Activated T-cell treated with anti-CD3 and anti-CD28 coated beads for 1 hour (primary cell): ENCODE measurements around the gene NASP.

ENCODE experiments used
- DNase-seq: peaks from one replicate; pipeline ENCODE4 v3.0.0-alpha.2; 2020; ENCODE audit warnings: low read depth

NASP gene

DNA sequence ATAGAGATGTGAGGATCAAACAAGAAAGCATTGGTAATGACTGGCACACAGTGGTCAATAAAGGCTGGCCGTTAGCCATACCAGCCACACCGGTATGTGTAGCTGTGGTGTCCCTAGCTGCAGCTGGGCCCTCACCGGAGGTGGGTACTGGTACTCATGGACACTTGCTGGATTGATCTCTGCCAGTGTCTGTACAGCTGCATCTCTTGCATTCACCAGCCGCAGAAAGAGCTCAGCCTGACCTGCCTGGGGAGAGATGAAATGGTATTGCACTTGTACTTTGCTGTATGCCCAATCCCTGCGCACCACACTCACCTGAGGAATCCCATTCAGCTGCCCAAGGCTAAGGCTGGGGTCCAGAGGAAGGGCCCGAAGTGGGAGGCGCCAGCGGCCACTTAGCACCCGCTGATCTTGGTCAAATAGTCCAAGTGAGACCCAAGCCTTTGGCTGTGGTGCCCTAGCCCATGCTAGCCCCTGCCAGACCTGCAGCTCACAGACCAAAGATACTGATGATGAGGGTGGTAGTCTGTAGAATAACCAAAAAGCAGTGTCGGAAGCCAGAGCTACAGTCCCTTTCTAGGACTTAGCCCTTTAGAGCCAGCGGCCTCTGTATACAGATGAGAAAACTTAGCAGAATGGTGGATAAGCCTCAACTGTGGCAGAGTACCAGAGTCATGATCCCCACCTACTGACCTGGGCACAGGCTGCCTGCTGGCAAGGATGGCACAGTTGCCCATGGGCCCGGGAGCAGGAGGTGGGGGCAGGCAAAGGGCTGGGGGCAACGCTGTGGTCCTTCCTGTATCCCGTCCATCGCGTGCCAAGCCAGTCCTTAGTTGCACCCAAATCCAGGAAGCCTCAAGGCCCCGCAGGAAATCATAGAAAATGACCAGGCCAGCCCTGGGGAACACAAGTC is 37.0 kb downstream of the NASP start:
- DNase-seq, result no peak

DNA sequence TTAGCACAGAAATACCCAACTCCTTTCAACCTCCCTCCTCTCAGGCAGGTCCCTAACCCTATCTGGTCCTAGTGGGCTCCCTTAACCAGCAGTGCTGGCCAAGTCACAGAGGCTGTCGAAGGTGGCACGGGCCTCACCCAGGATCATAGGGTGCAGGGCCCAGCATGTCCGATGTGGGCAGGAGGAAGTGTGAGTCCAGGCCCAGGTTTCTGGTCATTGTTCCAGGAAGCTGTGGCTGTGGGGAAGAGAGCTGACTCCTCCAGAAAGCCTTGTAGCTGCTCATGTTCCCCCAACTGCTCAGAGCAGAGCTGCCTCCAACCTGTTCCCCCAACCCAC is 37.6 kb downstream of the NASP start:
- no peak for DNase-seq

DNA sequence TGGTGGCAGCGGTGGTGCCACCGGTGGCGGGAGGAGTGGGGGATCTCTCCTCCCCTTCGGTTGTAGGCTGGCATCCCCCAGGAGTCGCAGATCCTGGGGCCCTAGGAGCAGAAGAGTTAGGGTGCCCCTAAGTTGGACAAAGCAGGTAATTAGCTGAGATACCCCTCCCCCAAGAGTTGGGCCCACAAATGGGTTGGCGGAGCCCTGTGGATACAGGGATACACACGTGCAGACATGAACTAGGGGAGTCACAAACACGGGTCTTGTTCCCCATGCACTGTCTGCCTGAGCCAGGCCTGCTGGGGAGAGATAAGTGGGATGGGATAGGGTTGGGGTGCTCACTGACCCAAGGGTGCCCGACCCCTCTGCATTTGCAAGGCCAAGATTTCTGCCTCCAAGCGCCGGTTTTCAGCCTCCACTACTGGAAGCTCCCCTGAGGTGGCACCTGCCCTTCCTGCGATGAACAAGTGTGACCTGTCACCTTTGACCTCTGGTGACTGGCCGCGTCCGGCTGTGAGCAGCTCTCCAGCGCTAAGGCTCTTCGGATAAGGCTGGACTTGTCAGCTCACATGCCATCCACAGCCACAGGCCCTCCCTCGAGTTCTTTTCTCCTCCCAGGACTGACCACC is 38.2 kb downstream of the NASP start:
- no peak for DNase-seq

DNA sequence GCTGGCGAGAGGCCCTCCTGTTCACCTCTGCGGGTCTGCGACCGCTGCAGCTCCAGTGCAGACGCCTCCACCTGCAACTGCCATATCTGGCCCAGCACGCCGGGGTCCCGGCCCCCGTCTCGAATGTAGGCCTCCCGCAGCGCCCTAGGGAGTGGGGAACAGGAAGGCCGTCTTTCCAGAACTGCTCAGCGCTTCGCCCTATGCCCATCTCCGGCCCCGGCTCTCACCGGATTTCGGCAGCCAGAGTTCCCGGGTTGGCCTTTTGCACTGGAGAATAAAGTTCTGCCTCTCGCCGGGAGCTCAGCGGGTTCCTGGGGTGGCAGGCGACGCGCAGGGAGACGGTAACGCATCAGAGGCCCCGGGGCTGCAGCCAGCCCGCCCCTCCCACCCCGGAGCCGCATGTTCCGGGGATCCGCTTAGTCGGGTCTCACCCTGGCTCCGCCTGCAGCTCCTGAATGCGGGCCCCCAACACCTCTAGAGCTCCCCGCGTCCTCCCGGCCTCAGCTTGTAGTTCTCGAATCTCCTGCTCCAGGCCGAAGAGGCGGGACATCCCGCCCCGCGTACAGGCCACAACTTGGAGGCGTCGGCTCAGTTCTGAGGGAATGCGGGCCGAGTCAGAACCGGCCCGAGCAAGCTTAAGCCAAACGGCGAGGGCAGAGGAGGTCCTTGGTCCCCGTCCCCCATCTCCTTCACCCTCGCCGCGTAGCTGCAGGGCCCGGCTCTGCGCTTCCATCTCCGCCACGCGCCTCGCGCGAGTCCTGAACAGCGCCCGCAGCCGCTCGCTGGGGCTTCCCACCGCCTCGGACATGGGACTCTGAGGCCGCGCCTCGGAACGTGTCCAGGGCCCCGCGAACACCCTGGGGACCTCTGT is 38.9 kb downstream of the NASP start:
- DNase-seq, result no peak

DNA sequence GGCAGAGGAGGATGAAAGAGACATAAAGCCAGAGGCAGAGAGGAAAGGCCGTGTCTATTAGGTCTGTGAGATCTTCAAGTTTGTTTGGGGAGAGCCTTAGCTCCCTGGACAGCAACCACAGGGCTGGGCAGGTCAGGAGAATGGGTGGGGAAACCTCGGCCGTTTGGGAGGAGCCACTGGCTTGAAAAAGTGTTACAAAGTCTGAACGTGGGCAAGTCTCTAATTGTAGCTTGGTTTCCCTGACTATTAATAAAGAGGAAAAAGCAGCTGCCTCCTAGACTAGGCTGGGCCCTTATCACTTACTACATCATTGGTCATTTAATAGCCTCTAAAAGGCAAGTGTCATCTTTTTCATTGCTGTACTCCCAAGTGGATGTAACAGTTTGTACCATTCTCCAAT is 40.1 kb downstream of the NASP start, which contains the start of gene CCDC17:
Gene CCDC17 (minus strand): TSS at position 83 of the 400 bp plus-strand sequence. CDS start 145 bp downstream, outside the sequence.
- no peak for DNase-seq

DNA sequence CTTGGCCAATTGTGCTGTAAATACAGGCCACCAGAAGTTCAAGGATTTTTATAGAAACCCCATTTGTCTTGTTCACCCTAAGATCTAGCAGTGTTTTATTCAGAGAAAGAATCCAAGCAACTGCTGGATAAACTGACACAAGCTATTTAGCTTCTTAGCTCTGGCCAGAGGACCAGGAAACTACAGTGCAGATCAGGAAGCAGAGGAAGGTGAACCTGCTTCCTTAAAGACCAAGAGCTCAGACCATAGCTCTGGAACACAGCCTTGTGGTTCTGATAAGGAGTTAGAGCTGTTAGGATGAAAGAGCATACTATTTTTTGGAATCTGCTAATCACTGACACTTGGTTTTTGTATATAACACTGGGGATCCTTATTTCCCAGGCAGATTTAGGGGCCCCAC is 45.2 kb downstream of the NASP start:
- DNase-seq, result no peak

DNA sequence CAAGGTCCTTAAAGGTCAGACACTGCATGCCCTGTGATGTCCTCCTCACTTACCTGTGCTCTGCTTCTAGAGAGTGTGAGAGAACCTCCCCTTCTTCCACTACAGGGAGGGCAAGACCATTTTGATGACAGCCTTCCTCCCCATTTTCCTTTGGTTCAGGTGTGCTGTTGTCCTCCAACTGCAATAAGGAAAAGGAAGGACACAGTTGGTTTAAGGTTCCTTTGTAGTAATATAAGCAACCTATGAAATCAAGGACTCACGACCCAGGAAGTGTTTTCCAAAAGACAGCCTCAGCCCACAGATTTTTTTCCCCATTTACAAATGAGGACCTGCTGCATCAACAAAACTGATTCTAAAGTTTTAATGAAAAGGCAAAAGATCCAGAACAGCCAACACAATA is 46.6 kb downstream of the NASP start:
- DNase-seq, result no peak

DNA sequence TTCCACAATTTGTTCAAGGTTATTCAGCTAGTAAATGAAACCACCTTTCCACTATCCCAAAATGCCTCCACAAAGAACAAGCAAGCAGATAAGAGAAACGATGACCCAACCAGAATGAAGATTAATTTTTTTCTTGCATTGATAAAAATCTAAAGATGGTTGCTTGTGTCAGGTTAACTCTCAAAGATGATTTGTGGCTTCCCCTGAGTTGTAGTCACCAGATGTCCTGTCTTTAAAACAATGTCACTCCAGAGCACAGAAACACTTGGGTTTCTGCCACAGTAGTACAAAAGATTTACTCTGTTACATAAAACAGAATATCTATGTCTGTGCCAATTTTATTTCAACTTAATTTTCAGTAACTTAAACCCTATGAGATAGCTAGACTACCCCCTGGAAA is 51.4 kb downstream of the NASP start:
- DNase-seq, result no peak

DNA sequence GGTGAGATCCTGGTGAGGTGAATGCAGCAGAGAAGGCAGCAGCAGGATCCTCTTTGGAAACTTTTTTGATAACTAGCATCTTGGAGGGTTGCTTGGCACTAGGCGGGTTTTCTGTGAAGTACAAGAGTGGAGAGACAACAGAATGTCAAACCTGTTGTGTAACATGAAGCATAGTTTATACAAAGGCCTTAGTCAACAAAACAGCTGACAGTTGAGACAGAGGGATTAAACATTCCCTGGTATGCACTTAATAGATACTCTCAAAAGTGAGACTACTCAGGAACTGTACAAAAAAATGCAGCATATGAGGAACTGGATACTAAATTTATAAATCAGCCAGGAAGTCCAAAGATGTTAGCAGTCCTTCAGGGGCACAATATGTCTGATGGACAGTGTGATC is 56.5 kb downstream of the NASP start:
- no peak for DNase-seq

DNA sequence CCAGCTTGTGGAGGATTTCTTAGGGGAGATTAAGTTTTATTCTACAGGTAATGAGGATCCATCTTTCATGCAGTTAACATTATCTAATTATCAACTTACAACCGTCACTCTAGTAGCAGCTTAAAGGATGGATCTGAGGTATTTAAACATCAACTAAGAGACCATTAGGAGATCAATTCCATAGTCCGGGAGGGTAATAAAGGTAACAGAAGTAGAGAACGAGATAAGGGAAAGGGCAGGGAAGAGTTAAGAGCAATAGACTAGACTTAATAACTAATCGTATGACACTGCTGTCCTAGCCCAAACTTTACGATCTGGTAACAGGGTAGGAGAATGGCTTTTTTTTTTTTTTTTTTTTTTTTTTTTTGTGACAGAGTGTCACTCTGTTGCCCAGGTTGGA is 59.5 kb downstream of the NASP start:
- DNase-seq, result no peak

DNA sequence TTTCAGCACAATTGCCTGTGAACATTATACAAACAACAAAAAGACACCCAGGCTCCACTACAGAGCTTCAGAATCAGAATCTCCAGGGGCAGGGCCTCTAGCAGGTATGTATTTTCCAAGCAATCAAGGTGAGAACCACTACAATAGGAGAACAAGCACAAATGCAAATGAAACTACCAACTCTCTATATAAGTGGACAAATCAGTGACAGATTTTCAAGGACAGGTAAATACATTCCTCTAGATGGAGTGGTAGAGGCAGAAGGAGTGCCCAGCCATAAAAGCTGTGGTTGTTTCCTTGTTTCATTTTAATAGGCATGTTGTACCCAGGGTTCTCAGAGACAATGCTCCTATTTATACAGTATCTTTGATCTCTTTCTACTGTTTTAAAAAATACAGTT is 60.1 kb downstream of the NASP start:
- no peak for DNase-seq

DNA sequence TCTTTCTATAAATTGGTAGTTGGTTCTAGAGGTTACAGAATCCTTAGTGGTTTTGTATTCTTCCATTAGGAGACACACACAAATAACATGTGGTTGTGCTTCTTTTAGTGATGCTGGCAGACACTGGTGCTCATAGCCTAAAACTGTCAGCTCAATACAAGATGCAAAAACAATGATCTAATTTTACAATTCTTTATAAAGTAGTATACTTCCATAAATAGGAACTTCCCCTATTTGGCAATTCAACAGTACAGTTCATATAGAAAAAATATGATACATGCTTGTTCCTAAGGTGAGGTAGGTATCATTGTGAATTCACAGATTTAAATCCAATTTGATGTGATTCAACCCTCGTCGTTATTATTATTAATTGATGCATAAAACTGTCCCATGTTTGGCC is 60.8 kb downstream of the NASP start:
- no peak for DNase-seq

DNA sequence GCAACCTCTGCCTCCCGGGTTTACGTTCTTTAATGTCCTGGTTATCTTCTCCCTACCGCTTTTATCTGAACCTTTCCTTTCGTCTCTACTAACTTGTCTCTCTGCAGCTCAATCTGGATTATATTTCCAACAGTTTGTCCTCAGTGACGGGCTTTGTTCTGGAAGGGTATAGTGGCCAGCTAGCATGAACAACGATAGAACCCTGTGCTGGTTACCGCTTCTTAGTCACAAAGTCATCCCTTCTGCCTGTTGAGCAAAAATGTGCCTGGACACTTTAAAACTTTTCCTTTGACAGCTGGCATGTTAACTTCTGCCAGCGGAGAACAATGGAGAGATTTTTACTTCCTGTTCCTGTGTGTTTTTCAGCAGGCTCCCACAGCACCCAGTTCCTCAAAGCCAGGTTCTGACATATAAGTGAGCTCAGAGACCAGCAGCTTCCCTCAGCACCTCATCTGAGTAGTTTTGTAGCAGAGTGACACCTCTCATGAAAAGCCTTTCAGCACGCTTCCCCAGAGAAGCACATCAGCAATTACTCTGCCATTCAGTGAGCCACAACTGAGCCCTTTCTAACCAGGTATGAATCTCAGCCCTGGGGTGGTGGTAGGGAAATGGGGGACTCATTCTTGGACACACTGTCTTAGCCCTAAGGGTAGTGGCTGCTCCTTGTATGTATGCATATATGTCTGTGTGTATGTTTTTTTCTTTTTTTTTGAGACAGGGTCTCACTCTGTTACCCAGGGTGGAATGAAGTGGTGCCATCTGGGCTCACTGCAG is 63.6 kb downstream of the NASP start:
- DNase-seq, result no peak

DNA sequence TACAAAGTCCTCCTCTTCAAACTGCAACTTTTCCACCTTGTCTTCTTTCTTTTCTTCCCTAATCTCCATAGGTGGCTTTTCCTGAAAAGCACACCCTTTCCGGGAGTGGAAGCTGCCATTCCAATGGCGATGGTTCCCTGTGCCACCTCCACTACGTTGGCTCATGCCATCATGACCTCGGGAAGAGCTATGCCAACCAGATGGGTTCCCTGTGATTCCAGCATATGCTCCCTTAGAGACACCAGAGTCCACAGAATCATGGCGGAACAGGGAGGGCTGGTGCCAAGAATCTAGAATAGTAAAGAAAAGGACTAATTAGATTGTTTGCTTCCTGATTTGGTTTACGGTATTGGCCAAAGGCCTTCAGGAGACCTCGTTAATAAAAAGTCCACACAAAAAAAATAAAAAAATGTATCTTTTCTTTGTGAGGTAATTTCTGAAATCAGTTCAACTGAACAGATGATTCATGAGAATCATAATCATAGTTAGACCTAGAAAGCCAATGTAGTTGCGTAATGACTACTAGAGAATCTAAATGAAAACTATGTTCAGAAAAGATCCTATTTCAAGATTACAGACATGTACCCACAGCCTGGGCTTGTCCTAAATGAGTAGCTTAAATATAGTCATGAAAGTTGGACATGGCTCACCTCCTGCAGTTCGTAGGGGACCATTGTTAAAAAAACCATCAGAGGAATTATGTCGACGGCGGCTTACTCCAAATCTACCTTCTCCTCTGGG is 70.9 kb downstream of the NASP start:
- no peak for DNase-seq

DNA sequence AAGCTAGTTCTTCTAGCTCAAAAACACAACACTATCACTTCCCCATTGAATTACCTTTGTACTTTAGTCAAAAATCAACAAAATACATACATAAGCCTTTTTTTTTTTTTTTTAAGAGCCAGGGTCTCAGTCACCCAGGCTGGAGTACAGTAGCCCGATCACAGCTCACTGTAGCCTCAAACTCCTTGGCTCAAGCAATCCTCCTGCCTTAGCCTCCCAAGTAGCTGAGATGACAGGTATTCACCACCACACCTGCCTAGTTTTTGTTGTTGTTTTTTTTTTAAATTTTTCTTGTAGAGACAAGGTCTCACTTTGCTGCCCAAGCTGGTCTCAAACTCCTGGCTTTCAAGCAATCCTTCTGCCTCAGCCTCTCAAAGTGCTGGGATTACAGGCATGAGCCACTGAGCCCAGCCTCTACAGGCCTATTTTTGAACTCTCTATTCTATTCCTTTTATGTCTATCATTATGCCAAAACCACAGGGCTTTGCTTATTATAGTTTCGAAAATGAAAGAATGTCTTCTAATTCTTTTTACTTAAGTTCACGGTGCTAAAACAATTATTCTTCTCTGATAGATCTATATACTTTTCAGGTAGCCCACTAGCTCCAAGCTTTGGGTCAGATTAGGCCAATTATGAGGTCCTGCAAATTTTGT is 72.9 kb downstream of the NASP start:
- no peak for DNase-seq

DNA sequence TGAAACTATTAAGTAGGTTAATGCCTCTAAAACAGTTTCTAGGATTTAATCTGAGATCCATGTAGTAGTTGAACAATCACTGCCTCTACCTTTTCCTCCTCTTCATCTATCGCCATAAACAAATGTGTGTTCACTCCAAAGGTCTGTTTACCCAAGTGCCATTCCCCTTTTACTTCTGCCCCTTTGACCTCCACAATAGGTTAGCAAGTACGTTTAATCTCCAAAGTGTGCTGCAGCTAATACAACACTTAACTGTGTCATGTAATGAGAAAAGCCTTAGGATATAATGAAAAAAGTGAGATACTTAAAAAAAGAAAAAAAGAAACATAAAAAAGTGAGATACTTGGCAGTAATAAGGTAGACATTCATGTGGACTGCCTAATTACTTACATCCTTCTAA is 74.3 kb downstream of the NASP start:
- DNase-seq, result no peak

DNA sequence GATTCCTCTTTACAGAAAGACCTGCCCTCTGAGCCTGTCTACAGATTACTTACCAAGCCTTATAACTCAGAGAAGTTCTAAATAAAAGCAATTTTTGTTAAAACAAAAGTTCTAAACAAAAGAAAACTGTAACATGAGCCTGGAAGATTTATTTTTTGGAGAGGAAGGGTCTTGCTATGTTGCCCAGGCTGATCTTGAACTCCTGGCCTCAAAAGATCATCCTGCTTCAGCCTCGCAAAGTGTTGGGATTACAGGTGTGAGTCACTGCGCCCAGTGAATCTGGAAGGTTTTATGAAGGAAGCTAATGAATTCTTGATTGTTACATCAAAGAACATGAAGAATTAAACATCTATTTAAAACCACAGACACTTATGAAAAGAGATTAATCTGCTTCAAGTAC is 75.4 kb downstream of the NASP start:
- no peak for DNase-seq

DNA sequence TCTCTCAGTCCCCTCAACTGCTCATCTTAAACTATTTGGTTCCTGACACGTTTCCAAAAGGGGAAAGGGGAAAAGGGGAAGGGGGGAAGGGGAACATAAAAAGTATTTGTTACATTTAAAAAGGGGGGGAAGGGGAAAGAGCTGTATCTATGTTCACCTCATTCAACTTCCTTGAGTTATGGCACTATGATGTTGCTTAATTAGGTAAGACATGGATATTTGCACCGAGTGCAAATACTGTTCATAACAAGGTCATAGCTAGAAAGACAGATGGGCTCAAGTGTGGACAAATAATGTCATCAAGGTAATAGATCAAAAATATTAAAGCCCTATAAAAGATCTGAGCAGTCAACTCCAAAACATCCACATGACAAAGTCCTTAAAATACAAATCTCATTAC is 76.5 kb downstream of the NASP start:
- DNase-seq, result no peak

DNA sequence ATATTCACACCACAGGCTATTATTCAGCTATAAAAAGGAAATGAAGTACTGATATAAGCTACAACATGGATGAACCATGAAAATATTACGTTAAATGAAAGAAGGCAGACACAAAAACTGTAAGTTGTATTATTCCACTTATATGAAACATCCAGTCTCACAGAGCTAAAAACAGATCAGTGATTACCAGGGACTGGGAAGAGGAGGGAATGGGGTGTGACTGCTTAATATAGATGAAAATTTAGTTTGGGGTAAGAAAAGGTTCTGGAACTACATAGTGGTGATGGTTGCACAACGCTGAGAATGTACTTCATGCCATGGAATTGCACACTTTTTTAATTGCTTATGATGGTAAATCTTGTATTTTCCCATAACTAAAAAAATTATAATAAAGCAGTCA is 83.0 kb downstream of the NASP start:
- DNase-seq, result no peak

DNA sequence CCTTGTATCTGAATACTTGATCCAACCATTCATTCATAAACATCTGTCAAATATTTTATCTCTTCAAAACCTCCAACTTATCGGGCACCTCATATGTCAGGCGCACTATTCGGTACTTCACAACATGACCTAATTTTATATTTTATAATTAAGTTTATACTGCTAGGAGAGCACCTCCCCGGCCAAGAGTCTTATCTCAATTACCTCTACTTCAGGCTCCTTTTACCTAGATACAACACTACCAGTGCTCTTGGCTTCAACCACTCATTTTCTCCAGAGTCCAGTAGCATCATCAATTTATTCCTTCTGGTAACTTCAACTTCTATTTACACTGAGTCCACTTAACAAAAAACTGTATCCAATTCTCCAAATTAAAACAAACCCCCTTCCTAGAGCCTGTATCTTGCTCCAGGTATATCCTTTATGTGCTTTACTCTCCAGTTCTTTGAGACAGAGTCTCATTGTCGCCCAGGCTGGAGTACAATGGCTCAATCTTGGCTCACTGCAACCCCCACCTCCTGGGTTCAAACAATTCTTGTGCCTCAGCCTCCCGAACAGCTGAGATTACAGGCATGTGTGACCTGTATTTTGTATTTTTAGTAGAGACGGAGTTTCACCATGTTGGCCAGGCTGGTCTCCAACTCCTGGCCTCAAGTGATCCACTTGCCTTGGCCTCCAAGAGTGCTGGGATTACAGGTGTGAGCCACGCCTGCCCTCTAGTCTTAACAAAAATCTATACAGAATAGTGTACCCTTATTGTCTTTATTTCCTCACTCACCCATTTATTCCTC is 83.7 kb downstream of the NASP start:
- DNase-seq, result no peak
